Tibial nerve (tissue), 4 donors: ENCODE results near the gene NHEJ1. TPM values are rescaled to one million over a fixed set of nuclear protein-coding genes. Genes with fewer than 3 reads are reported as not detected.

Experiments
- DNase-seq, 2 donors: peaks; one replicate each; pipeline ENCODE4 v3.0.0-alpha.2; 2019; ENCODE audit warnings: low spot score in 2 of 2
- H3K27ac ChIP-seq, 4 donors: fragments of 200-600 bp; sonication (generic) in 3 of 4; one replicate each; pipeline ENCODE4 v1.5.1; 2017 to 2019; ENCODE audit warnings: mild to moderate bottlenecking in 1 of 4
- H3K27me3 ChIP-seq, 2 donors: fragments of 200-600 bp; sonication (generic) in 1 of 2; one replicate each; pipeline versions ENCODE4 v1.5.1 to v1.6.0; 2017 to 2019
- H3K36me3 ChIP-seq, 3 donors: fragments of 200-600 bp; sonication (generic); one replicate each; pipeline ENCODE4 v1.5.1; 2018 to 2019
- H3K4me1 ChIP-seq, 4 donors: fragments of 200-600 bp; sonication (generic) in 3 of 4; one replicate each; pipeline ENCODE4 v1.5.1; 2017 to 2019
- H3K4me3 ChIP-seq, 4 donors: fragments of 200-600 bp; sonication (generic) in 3 of 4; one replicate each; pipeline ENCODE4 v1.5.1; 2017 to 2019; ENCODE audit warnings: mild to moderate bottlenecking in 1 of 4, moderate library complexity in 1 of 4
- H3K9me3 ChIP-seq, 4 donors: fragments of 200-600 bp; sonication (generic) in 3 of 4; one replicate each; pipeline ENCODE4 v1.5.1; 2017 to 2019
- CTCF ChIP-seq, 5 experiments: fragments of 200-600 bp in 3 of 5; fragments of 450-650 bp in 2 of 5; sonication (generic) in 3 of 5; IDR thresholded peaks; one replicate each; pipeline ENCODE4 v1.5.1; 2016 to 2019; ENCODE audit warnings: antibody characterized with exemption in 5 of 5, mild to moderate bottlenecking in 3 of 5, moderate library complexity in 2 of 5
- EP300 ChIP-seq, 2 donors: sonication (generic); formaldehyde crosslinking; IDR thresholded peaks; one replicate each; pipeline ENCODE4 v1.6.1; 2017; ENCODE audit warnings: antibody characterized with exemption in 2 of 2, mild to moderate bottlenecking in 1 of 2
- POLR2A ChIP-seq, 2 donors: fragments of 450-650 bp; IDR thresholded peaks; one replicate each; pipeline ENCODE4 v1.6.1; 2017; ENCODE audit warnings: antibody characterized with exemption in 2 of 2, mild to moderate bottlenecking in 2 of 2, moderate library complexity in 2 of 2
- WGBS, 2 donors: methylation state at CpG; one replicate each; pipeline ENCODE4 v1.1.5; 2018; 5-methylcytosine and 5-hydroxymethylcytosine counted together
- total RNA-seq, 4 donors: library from RNA; depleted of rRNA; stranded (reverse); fragments of >200 nt; gene quantifications; one replicate each; pipeline ENCODE4 v1.1.0, GENCODE V29; 2016

NHEJ1 gene
- total RNA-seq, 4 donors from 2014 or later, result 12.9 to 27.4 (median 17.6) TPM

- peak; percentile 32 to 70 for DNase-seq
- 53 to 54% methylated on average over 7 of the region's 7 CpGs for WGBS, 2 donors
- Histone ChIP-seq H3K27ac (no peak overlapping the region), H3K27me3 (no peaks in the 10 kb centered on the region), H3K4me3 (no peak overlapping the region), H3K36me3 (peaks cover 0 to 8% (median 0%) of the 10 kb centered on the region in 3 donors), H3K9me3 (no peaks in the 10 kb centered on the region), H3K4me1 (peaks cover 0 to 7% (median 0%) of the 10 kb centered on the region in 4 donors)
- TF ChIP-seq EP300 (IDR thresholded peaks at IDR 0.05), result no peak
- TF ChIP-seq CTCF (IDR thresholded peaks at IDR 0.05), result peak; percentile 53 to 71 (median 67)
Measured at GRCh38 chr2:219119422-219120043, 41.1 kb downstream of the NHEJ1 start.

DNA sequence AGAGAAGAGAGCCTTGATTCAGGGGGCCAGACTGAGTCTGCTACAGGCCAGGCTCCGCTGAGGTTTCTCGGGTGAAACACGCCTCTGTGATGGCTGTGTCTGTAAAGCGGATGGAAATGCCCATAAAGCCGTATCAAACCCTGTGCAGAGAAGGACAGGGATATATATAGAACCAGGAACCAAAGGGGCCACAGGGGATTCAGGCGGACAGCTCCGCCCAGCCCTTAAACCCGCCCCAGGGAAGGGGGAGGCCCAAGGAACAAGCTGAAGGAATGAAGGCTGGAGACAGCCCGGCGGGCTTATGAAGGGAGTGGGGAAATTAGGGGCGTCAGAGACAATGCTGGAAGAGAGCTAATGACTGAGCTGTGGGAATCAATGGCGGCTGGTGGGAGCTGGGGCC, 42.1 kb downstream of the NHEJ1 start:
- H3K4me1 ChIP-seq, result peaks cover 0 to 7% (median 0%) of the 10 kb centered on the region in 4 donors
- TF ChIP-seq CTCF (IDR thresholded peaks at IDR 0.05) (no peak), POLR2A (IDR thresholded peaks at IDR 0.05) (no peak), EP300 (IDR thresholded peaks at IDR 0.05) (no peak)
- H3K27me3 ChIP-seq, result no peaks in the 10 kb centered on the region
- no peak for DNase-seq
- H3K9me3 ChIP-seq, result no peaks in the 10 kb centered on the region
- peaks cover 0 to 8% (median 0%) of the 10 kb centered on the region in 3 donors for H3K36me3 ChIP-seq
- no peak overlapping the region for H3K4me3 ChIP-seq
- H3K27ac ChIP-seq, result no peak overlapping the region
- WGBS, 2 donors, result 67 to 73% methylated on average over 12 of the region's 12 CpGs

GRCh38 chr2:219116776-219117646, 43.6 kb downstream of the NHEJ1 start:
- no peak overlapping the region for H3K4me3 ChIP-seq
- peaks cover 0 to 7% (median 0%) of the 10 kb centered on the region in 4 donors for H3K4me1 ChIP-seq
- no peak for DNase-seq
- peaks cover 0 to 8% (median 0%) of the 10 kb centered on the region in 3 donors for H3K36me3 ChIP-seq
- H3K27ac ChIP-seq, result no peak overlapping the region
- TF ChIP-seq CTCF (IDR thresholded peaks at IDR 0.05), result no peak
- no peak for TF ChIP-seq POLR2A (IDR thresholded peaks at IDR 0.05)
- no peak for TF ChIP-seq EP300 (IDR thresholded peaks at IDR 0.05)
- WGBS, 2 donors, result 70 to 75% methylated on average over 8 of the region's 8 CpGs
- H3K9me3 ChIP-seq, result no peaks in the 10 kb centered on the region
- no peaks in the 10 kb centered on the region for H3K27me3 ChIP-seq

GRCh38 chr2:219112651-219113338, 47.8 kb downstream of the NHEJ1 start:
- no peak for TF ChIP-seq CTCF (IDR thresholded peaks at IDR 0.05)
- TF ChIP-seq EP300 (IDR thresholded peaks at IDR 0.05), result no peak
- no peak for TF ChIP-seq POLR2A (IDR thresholded peaks at IDR 0.05)
- WGBS, 2 donors, result 85 to 86% methylated on average over 9 of the region's 9 CpGs
- peaks cover 0 to 8% (median 0%) of the 10 kb centered on the region in 3 donors for H3K36me3 ChIP-seq
- DNase-seq, result no peak
- peaks cover 0 to 16% (median 0%) of the 10 kb centered on the region in 4 donors for H3K4me1 ChIP-seq
- H3K27me3 ChIP-seq, result no peaks in the 10 kb centered on the region
- H3K4me3 ChIP-seq, result no peak overlapping the region
- H3K9me3 ChIP-seq, result no peaks in the 10 kb centered on the region
- H3K27ac ChIP-seq, result no peak overlapping the region
